HG03066 (cell line): ENCODE results near the gene DNAJC5.

ENCODE experiments used
- ATAC-seq: cut with Tn5 transposase; IDR thresholded peaks from one replicate; pipeline ENCODE4 v1.9.1; 2021; ENCODE audit warnings: low read depth; ENCODE audit not compliant: unreplicated experiment

Gene DNAJC5

DNA sequence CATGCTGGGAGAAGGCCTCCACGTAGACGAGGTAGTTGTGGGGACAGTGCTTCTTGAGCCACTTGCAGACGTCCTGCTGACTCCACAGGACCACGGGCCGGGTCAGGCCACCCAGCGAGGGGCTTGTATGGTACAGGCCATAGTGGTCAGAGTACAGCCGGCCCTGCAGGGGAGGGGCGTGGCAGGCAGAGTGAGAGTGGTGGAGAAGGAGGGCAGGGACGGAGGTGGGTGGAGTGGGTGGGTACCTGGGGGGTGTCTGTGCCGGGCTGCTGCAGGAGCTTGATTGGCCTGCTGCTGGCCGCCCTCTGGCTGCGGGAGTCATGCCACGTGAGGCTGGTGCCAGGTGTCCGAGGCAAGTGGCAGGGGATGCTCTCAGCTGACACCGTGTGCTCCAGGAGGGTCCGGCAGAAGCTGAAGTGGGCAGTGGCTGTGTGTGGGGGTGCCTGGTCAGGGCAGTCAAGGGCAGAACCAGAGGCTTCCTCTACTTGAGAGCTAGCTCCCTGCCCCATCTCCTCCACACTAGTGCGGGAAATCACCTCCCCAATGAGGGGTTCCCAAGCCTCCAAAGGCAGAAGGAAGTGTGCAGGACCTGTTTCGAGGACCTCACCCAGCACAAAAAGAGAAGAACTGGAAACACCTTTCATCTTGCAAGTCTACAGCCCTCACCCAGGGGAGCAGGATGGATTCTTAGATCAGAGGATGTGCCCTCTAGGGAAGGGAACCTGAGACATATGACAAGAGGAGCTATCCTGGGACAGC, 82.2 kb downstream of the DNAJC5 start:
- ATAC-seq, result no peak

DNA sequence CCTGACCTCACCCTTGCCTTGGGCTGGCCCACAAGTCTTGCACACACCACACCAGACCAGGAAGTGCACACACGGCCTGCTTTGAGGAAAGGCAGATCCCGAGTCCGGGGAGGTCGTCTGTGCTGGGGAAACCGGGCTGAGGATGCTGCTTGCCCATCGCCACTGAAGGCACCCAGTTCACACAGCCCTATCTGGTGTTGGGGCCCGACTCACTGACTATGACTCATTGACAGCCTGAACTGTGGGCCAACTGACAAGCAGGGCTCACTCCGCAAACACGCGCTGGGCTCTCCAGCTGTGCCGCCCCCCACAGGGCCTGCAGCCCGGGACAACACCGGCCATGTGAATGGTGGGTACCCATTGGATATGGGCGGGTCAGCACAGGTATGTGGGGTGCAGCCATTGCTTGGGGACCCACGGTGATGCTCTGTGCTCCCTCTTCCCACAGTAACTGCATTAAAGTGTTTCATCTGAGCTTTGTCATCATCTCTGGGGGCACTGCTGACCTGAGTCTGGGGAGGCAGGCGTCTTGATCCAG, 82.9 kb downstream of the DNAJC5 start:
- no peak for ATAC-seq

DNA sequence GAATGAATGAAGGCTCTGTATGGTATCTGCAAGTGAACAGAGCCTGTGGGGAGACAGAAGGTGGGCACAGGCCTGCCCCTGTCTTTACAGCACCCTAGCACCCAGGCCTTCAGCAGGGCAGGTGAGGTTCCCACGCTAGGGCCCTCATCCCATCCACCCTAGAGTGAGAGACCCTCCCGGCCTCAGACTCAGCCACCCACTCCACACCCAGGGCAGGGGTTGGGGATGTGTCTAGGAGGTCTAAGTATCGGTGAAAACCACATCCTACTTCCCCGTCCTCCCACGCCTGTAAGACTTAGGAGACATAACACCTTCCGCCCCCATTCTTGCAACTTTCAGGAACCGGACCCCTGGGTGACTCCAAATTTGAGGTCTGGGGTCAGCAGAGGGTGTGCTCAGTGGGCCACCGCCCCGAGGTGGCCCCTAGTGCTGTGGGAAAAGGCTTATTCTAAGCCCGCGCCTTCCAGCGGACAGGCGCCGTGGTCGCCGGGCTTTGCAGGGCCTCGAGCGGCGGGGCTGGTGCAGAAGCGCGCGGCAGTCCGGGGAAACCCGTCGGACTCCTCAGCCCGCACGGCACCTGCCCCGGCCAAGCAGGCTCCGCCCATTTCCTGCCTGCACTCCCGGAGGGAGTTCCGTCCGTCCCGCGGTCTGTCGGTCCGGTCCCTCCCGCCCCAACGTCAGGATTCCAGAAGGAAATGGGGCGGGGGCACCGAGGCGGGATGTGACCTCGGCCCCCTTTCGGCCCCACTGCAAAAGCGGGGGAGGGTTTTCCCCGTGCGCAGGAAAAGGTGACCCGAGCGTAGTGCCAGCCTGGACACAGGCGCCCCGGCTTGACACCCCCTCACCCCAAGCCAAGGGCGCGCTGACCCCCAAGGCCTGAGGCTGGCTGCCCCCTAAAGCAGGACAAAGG, 83.6 kb downstream of the DNAJC5 start:
- no peak for ATAC-seq

DNA sequence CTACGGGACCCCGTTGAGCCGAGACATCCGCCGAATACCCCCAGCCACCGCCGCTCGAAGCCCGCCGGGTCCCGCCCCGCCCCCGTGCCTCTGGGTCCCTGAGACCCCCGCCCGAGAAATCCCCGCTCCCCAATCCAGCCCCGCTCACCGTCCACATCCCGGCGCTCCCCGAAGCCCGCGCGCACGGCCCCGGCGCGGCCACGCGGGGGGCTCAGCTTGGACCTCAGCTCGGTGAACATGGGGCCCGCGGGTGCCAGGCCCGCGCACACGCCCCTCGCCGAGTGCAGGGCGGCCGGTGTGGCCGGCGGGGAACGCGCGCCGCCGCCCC, 84.3 kb downstream of the DNAJC5 start:
- no peak for ATAC-seq

DNA sequence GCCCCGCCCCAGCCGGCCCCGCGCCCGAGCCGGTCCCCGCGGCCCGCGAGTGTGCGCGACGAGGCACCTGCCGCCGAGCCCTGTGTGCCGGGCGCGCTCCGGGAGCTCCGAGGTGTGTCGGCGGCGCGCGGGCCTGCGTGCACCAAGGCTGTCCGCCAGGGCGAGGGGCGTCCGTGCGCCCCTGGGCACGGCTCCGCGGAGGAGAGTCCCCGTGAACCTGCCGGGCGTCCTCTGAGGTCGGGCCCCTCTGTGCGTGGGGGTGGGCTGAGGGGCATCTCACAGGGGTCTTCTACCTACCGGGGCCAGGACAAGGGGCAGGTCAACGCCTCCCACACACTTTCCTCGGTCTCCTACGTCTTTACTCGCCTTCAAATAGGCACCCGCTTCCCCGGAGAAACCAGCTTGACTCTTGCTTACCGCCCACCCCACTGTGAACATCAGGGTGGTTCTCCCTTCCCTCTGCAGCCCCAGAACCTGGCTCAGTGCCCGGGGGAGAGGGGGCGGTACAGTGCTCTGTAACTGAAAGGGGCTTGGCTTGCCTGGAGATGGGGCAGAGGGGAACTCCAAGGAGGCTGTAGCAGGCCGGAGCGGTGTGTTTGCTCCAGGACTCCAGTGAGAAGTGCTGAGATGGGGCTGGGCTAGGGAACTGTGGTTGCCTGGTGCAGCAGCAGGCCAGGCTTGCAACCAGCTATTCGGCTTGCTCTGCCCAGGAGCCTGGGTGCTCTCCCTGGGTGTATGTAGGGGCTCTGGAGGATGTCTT, 84.8 kb downstream of the DNAJC5 start, which contains the start of gene SAMD10:
Gene SAMD10, minus strand, starts transcription at position 86 of the 760 bp plus-strand sequence. CDS start 175 bp downstream, outside the sequence.
- ATAC-seq, result no peak

DNA sequence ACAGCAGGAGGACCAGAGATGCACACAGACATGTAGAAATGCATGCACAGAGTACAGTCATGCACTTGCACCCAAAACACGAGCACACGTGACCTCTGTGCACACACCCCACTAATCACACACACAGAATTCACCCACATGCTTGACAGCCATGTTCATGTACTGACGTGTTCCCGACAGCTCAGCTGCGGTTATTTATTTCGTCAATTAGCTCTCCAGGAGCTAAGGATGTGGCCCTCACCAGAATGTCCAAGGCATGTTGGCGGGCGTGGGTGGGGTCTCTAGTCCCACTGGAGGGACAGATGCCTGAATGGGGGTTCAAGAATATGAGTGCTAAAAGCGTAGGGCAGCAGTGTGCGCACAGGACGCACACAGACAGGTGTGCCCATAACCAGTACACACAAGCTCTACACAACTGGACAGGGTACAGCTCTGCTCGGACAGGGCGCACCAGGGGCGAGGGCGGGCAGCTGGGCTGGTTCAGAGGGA, 85.4 kb downstream of the DNAJC5 start:
- ATAC-seq, result no peak

DNA sequence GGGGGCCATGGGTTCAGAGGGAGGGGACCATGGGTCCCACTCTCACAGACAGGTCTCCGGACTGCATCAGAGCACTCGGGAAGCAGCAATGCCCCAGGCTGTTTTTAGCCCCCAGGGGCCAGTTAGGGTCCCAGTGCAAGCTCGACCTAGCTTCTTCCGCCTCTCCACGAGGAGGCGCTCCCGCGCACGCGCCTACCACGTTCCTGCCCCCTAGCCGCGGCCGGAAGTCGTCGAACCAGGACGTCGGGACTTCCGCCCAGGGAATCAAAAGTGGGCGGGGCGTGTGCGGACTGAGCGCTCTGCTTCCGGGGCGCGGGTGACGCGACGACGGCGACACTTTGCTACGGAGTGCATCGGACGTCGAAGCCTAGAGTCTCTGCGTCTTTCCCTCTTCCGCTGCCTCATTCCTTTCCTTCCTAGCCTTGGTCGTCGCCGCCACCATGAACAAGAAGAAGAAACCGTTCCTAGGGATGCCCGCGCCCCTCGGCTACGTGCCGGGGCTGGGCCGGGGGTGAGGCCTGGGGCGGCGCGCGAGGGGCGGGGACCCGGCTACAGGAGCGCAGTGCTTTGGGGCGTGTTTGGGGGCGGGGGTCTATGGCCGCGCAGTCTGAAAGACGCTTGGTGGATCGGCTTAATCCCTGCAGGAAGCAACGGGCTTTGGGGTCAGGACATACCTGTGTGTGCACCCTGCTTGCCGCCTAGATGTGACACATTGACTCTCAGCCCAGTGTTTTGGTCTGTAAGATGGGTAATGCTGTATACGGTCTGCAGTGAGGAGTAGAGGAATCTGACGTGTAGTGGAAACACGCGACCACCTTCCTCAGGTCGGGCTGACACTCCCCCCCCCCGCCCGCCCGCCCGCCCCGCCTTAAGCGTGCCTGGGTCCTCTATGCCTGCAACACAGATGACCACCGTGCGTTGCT, 86.1 kb downstream of the DNAJC5 start, which contains the start of gene PRPF6:
Gene PRPF6, plus strand, starts transcription at position 327 of the 923 bp plus-strand sequence. Its CDS starts 114 bp downstream, at position 441.
- peak; percentile 41 for ATAC-seq

DNA sequence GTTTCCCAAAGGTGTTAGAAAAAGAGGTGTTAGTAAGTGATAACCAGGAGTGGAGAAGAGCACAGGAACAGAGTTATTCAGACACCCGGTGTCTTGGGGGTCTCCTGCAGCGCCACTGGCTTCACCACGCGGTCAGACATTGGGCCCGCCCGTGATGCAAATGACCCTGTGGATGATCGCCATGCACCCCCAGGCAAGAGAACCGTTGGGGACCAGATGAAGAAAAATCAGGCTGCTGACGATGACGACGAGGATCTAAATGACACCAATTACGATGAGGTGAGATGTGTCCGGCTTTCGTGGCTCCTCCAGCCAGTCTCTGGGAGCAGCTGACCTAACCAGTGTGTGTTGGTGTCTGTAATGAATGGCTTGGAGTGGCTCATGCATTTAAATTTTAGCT, 88.0 kb downstream of the DNAJC5 start:
- no peak for ATAC-seq
